Medulla oblongata (tissue), 1 donor: ENCODE data around the gene ABCC1.
"Not testable (repeated sequence)": the region's sequence is repeated elsewhere in the genome, so short reads cannot be mapped to it uniquely, and the experiment has no call there.

ENCODE experiments used
- DNase-seq: peaks from one replicate; pipeline ENCODE4 v3.0.0-alpha.2; 2015; ENCODE audit errors: extremely low spot score

The ABCC1 gene

GRCh38 chr16:16140537-16140936 lies 191.1 kb downstream of the ABCC1 start:
- no peak for DNase-seq

- no peak for DNase-seq
These were observed 191.7 kb downstream of the ABCC1 start for GRCh38 chr16:16141141-16141540.

GRCh38 chr16:16141784-16142396 lies 192.5 kb downstream of the ABCC1 start:
- no peak for DNase-seq

- no peak for DNase-seq
These were observed 193.8 kb downstream of the ABCC1 start for GRCh38 chr16:16143038-16143763.

GRCh38 chr16:16143931-16144330 lies 194.5 kb downstream of the ABCC1 start:
- no peak for DNase-seq

GRCh38 chr16:16144416-16144815 lies 195.0 kb downstream of the ABCC1 start:
- no peak for DNase-seq

GRCh38 chr16:16145286-16145685 lies 195.9 kb downstream of the ABCC1 start:
- no peak for DNase-seq

- no peak for DNase-seq
These were observed 197.2 kb downstream of the ABCC1 start for GRCh38 chr16:16146380-16147315.

- DNase-seq, result no peak
These were observed 198.0 kb downstream of the ABCC1 start for GRCh38 chr16:16147316-16147999.

- DNase-seq, result not testable (repeated sequence)
These were observed 198.7 kb downstream of the ABCC1 start for GRCh38 chr16:16148000-16148599.

GRCh38 chr16:16148755-16149154 lies 199.3 kb downstream of the ABCC1 start:
- DNase-seq, result no peak

GRCh38 chr16:16149710-16150116 lies 200.3 kb downstream of the ABCC1 start:
- no peak for DNase-seq

GRCh38 chr16:16150117-16150877 lies 200.9 kb downstream of the ABCC1 start:
- DNase-seq, result peak; percentile 91

GRCh38 chr16:16150878-16151152 lies 201.4 kb downstream of the ABCC1 start:
- no peak for DNase-seq

- DNase-seq, result no peak
These were observed 201.9 kb downstream of the ABCC1 start for GRCh38 chr16:16151315-16151714.

- not testable (repeated sequence) for DNase-seq
These were observed 203.6 kb downstream of the ABCC1 start for GRCh38 chr16:16153000-16153399.

- DNase-seq, result no peak
These were observed 205.0 kb downstream of the ABCC1 start for GRCh38 chr16:16154281-16154951.

- DNase-seq, result no peak
These were observed 205.8 kb downstream of the ABCC1 start for GRCh38 chr16:16155234-16155633.

GRCh38 chr16:16157166-16157565 lies 207.8 kb downstream of the ABCC1 start:
- DNase-seq, result no peak

GRCh38 chr16:16158082-16158658 lies 208.8 kb downstream of the ABCC1 start:
- DNase-seq, result no peak
